ENCODE results near the gene SCAP.
A peak's percentile ranks its signal among the peaks of the same experiment; 100 is the strongest.

SCAP gene

DNA sequence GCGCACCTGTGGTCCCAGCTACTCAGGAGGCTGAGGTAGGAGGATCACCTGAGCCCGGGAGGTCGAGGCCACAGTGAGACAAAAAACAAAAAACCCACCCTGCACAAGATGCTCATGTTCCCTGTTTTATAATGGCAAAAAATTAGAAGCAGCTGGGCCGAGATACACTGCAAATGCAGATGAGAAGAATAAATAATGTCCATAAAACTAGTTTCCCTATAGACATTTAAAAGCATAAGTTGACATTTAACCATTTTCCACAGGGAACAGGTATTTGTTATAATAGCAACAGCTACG lies 537 bp upstream of the SCAP start:
- ChIA-PET CTCF (interaction anchor here (0.7 to 1.5 kb wide), 12 partner anchors 9 to 675 kb away, joined by 3 to 10 read pairs (median 3); no protein-coding TSS in a partner anchor), POLR2A (interaction anchor here (1.4 kb wide), 1 partner anchor 55 kb away, joined by 6 read pairs; no protein-coding TSS in a partner anchor)
- Histone ChIP-seq H3K36me3 (ENCODE audit: control insufficient read depth in 2 of 2, insufficient read depth in 1 of 2, low read length in 2 of 2) (no peaks in the 10 kb centered on the region), H3K9me3 (ENCODE audit: control insufficient read depth, insufficient read depth, low read depth, low read length) (no peaks in the 10 kb centered on the region), H3K4me1 (ENCODE audit: control insufficient read depth, insufficient read depth, low read length) (no peaks in the 10 kb centered on the region), H3K4me3 (ENCODE audit: low read depth, low read length) (peak overlapping the region; percentile 78), H3K27ac (ENCODE audit: extremely low read depth, low read depth, low read length) (no peak overlapping the region; the same call in 1 of the 2 replicates)
- TF ChIP-seq ZNF530 (tag by site-specific recombination; IDR thresholded peaks at IDR 0.05; ENCODE audit: low read depth) (no peak), ZNF132 (tag by site-specific recombination; IDR thresholded peaks at IDR 0.05; ENCODE audit: borderline replicate concordance) (no peak)

- no peaks in the 10 kb centered on the region for H3K9me3 ChIP-seq (ENCODE audit: control insufficient read depth, insufficient read depth, low read depth, low read length)
- peak overlapping the region; percentile 40 for H3K27ac ChIP-seq (ENCODE audit: extremely low read depth, low read depth, low read length)
- POLR2A ChIA-PET, result interaction anchor here (0.8 kb wide), 2 partner anchors 38 to 50 kb away, joined by 3 read pairs; partner anchors contain the start of gene ELP6
- TF ChIP-seq ZNF335 (tag by site-specific recombination; conservative IDR thresholded peaks at IDR 0.05), result 0 out of 2 replicates have a peak, but pooled peaks have one; percentile 12
- no peak for TF ChIP-seq PRDM1 (tag by site-specific recombination; IDR thresholded peaks at IDR 0.05)
- 0 out of 2 replicates have a peak, but pooled peaks have one; percentile 2 for TF ChIP-seq ZEB2 (tag by site-specific recombination; IDR thresholded peaks at IDR 0.05)
- 0 out of 2 replicates have a peak, but pooled peaks have one; percentile 37 for TF ChIP-seq PATZ1 (tag by site-specific recombination; IDR thresholded peaks at IDR 0.05)
- no peaks in the 10 kb centered on the region for H3K4me1 ChIP-seq (ENCODE audit: control insufficient read depth, insufficient read depth, low read length)
- H3K36me3 ChIP-seq (ENCODE audit: control insufficient read depth in 2 of 2, insufficient read depth in 1 of 2, low read length in 2 of 2), result no peaks in the 10 kb centered on the region
- peak overlapping the region; percentile 78 for H3K4me3 ChIP-seq (ENCODE audit: low read depth, low read length)
- CTCF ChIA-PET, result interaction anchor here (0.6 to 1.5 kb wide), 7 partner anchors 8 to 467 kb away, joined by 3 to 4 read pairs (median 3); no protein-coding TSS in a partner anchor
Observed at GRCh38 chr3:47475029-47475569, 642 bp downstream of the SCAP start.

GRCh38 chr3:47473391-47473790 lies 2.4 kb downstream of the SCAP start:
- CTCF ChIA-PET, result interaction anchor here (0.8 kb wide), 1 partner anchor 52 kb away, joined by 4 read pairs; no protein-coding TSS in a partner anchor
- POLR2A ChIA-PET, result no interaction called here
- Histone ChIP-seq H3K4me3 (ENCODE audit: low read depth, low read length) (no peak overlapping the region), H3K4me1 (ENCODE audit: control insufficient read depth, insufficient read depth, low read length) (no peaks in the 10 kb centered on the region), H3K27ac (ENCODE audit: extremely low read depth, low read depth, low read length) (no peak overlapping the region), H3K36me3 (ENCODE audit: control insufficient read depth in 2 of 2, insufficient read depth in 1 of 2, low read length in 2 of 2) (no peaks in the 10 kb centered on the region; a peak in 1 of 3 replicates), H3K9me3 (ENCODE audit: control insufficient read depth, insufficient read depth, low read depth, low read length) (no peaks in the 10 kb centered on the region)
- peak; percentile 24; the same call in 1 of the 2 replicates for TF ChIP-seq SCRT2 (tag by site-specific recombination; IDR thresholded peaks at IDR 0.05)
- TF ChIP-seq ZNF514 (tag by site-specific recombination; IDR thresholded peaks at IDR 0.05), result no peak

GRCh38 chr3:47469616-47470015 lies 6.1 kb downstream of the SCAP start:
- ChIA-PET POLR2A (no interaction called here), CTCF (interaction anchor here (0.6 kb wide), 1 partner anchor 581 kb away, joined by 3 read pairs; no protein-coding TSS in a partner anchor)
- H3K4me1 ChIP-seq (ENCODE audit: control insufficient read depth, insufficient read depth, low read length), result no peaks in the 10 kb centered on the region
- no peak overlapping the region for H3K4me3 ChIP-seq (ENCODE audit: low read depth, low read length)
- no peak overlapping the region for H3K27ac ChIP-seq (ENCODE audit: extremely low read depth, low read depth, low read length)
- no peaks in the 10 kb centered on the region for H3K9me3 ChIP-seq (ENCODE audit: control insufficient read depth, insufficient read depth, low read depth, low read length)
- H3K36me3 ChIP-seq (ENCODE audit: control insufficient read depth in 2 of 2, insufficient read depth in 1 of 2, low read length in 2 of 2), result no peaks in the 10 kb centered on the region; a peak in 1 of 3 replicates
- TF ChIP-seq ZSCAN4 (tag by site-specific recombination; IDR thresholded peaks at IDR 0.05) (no peak), ZNF433 (tag by site-specific recombination; IDR thresholded peaks at IDR 0.05; ENCODE audit: low read depth) (no peak), ZNF132 (tag by site-specific recombination; IDR thresholded peaks at IDR 0.05; ENCODE audit: borderline replicate concordance) (no peak), ZNF366 (tag by site-specific recombination; conservative IDR thresholded peaks at IDR 0.05) (no peak), PRDM2 (tag by site-specific recombination; IDR thresholded peaks at IDR 0.05; ENCODE audit: borderline replicate concordance) (no peak)
- TF ChIP-seq, protein P1, sequence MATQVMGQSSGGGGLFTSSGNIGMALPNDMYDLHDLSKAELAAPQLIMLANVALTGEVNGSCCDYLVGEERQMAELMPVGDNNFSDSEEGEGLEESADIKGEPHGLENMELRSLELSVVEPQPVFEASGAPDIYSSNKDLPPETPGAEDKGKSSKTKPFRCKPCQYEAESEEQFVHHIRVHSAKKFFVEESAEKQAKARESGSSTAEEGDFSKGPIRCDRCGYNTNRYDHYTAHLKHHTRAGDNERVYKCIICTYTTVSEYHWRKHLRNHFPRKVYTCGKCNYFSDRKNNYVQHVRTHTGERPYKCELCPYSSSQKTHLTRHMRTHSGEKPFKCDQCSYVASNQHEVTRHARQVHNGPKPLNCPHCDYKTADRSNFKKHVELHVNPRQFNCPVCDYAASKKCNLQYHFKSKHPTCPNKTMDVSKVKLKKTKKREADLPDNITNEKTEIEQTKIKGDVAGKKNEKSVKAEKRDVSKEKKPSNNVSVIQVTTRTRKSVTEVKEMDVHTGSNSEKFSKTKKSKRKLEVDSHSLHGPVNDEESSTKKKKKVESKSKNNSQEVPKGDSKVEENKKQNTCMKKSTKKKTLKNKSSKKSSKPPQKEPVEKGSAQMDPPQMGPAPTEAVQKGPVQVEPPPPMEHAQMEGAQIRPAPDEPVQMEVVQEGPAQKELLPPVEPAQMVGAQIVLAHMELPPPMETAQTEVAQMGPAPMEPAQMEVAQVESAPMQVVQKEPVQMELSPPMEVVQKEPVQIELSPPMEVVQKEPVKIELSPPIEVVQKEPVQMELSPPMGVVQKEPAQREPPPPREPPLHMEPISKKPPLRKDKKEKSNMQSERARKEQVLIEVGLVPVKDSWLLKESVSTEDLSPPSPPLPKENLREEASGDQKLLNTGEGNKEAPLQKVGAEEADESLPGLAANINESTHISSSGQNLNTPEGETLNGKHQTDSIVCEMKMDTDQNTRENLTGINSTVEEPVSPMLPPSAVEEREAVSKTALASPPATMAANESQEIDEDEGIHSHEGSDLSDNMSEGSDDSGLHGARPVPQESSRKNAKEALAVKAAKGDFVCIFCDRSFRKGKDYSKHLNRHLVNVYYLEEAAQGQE (tag by site-specific recombination; IDR thresholded peaks at IDR 0.05), result no peak

Data from HEK293 (cell line).